ENCODE measurements around the gene KCNIP4. TPM values are rescaled to one million over a fixed set of nuclear protein-coding genes. Genes with fewer than 3 reads are reported as not detected.
"Not testable (repeated sequence)": the region's sequence is repeated elsewhere in the genome, so short reads cannot be mapped to it uniquely, and the experiment has no call there.

Gene KCNIP4
- total RNA-seq, 1 donor from 2014 or later, result not detected

GRCh38 chr4:20881658-20882057, 1066.9 kb downstream of the KCNIP4 start:
- intact Hi-C loops (cut with micrococcal nuclease), result no loop called here

- intact Hi-C loops (cut with micrococcal nuclease), result no loop called here
These were observed 1069.8 kb downstream of the KCNIP4 start for GRCh38 chr4:20878806-20879205.

DNA sequence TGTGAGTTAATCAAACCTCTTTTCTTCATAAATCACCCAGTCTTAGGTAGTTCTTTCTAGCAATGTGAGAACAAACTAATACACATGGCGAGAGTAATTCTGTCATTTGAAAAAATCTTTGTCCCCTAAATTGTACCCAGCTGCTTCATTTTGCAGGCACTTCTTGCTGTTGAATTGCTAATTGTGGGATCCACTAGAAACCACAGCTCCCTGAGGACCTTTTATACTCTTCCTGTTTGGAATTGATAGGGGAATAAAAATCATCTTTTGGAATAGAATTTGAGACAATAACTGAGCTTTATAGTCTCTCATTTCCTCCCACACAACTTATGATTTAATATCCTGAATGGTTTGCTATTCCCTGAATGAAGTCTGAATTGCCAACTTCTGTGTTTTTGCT, 1078.1 kb downstream of the KCNIP4 start:
- intact Hi-C loops (cut with micrococcal nuclease), result no loop called here

GRCh38 chr4:20868108-20868507, 1080.5 kb downstream of the KCNIP4 start:
- intact Hi-C loops (cut with micrococcal nuclease), result no loop called here

GRCh38 chr4:20860878-20861277, 1087.7 kb downstream of the KCNIP4 start:
- intact Hi-C loops (cut with micrococcal nuclease), result no loop called here

DNA sequence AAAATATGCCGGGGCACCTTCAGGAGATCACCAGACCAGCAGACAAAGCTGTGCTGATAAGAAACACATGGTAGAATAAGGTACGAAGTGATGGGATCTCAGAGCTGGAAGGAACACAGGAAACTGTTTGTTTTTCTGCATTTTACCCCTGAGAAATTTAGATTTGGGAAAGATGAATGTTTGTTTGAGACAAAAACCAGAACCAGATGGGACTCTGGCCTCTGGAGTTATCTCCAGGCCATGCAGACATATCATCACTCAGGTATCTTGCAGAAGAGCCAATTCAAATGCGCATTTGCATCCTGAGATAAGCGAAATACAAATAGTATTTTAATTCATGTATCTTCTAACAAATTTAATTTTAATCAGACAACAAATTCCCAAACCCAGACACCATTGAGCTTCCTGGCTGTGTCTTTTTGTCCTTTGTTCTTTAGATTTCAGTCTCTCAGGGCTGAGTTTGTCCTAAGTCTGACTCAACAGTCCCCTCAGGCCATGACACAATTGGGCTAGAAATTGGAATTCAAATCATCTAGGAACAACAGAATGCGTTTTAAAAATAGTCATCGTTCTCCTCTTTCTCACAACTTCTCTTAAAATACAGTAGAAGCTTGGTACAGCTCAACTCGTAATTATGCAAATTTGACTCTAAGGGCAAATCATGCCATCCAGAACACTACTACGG, 1089.3 kb downstream of the KCNIP4 start:
- intact Hi-C loops (cut with micrococcal nuclease), result no loop called here

DNA sequence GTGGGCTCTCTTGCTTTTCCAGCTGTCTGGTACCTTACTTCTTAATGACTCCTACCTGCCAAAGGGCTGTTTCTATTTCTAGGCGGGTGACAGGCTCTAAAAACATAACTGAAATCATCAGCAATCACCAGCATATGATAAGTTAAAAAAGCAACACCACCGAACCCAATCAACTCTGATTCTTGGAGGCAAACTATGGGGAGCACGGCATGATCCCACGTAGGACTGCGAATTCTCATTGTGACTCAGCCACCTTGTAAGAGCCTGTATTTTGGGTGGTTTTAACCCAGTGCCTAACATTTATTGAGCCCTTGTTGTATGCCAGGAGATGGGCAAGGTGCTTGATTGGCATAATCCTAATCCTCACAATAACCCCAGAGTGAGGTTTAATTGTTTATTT, 1091.5 kb downstream of the KCNIP4 start:
- intact Hi-C loops (cut with micrococcal nuclease), result no loop called here

DNA sequence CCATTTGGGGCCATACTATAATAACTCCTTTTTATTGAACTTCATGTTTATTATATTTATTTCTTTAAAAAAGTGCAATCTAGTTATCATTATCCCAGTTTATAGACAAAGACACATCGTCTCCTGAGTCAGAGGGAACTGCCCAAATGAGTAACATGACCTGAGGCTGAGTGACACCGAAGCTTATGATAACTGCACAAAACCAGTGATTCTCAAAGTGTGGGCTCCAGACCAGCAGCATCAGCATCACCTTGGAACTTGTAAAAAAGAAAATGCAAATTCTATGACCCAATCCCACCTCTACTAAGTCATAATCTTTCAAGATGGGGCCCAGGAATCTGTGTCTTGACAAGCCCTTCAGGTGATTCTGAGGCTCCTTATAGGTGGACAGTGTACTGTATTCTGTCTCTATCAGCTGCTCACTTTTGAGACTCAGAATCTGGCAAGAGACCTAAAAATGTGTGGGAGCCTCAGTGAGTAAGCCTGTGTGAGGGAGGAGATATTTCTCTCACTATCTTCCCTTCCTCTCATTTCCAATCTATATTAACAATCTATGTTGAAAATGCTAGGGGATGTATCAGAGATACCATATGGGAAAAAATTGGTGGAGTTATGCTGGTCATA, 1101.3 kb downstream of the KCNIP4 start:
- intact Hi-C loops (cut with micrococcal nuclease), result no loop called here

- intact Hi-C loops (cut with micrococcal nuclease), result no loop called here
These were observed 1104.3 kb downstream of the KCNIP4 start for GRCh38 chr4:20844311-20844710.

GRCh38 chr4:20840648-20841190, 1107.9 kb downstream of the KCNIP4 start:
- intact Hi-C loops (cut with micrococcal nuclease), result no loop called here

- intact Hi-C loops (cut with micrococcal nuclease), result no loop called here
These were observed 1108.6 kb downstream of the KCNIP4 start for GRCh38 chr4:20839957-20840356.

DNA sequence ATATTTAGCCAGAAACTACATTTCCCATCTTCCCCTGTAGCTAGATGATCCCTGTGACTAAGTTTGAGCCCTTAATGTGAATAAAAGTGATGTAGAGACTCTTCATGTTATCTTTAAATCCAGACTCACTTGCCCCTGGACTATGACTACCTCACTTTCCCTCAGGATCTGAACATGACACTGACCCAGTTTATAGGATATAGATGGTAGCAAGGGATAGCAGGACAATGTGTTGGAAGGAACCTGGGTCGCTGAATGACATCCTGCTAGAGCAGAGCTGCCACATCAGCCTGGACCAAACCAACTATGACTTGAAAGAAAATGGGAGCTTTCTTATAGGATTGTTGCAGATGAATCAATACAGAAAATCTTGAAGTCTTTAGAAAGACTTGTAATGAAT, 1110.1 kb downstream of the KCNIP4 start:
- intact Hi-C loops (cut with micrococcal nuclease), result no loop called here

GRCh38 chr4:20832826-20833225, 1115.7 kb downstream of the KCNIP4 start:
- intact Hi-C loops (cut with micrococcal nuclease), result no loop called here

DNA sequence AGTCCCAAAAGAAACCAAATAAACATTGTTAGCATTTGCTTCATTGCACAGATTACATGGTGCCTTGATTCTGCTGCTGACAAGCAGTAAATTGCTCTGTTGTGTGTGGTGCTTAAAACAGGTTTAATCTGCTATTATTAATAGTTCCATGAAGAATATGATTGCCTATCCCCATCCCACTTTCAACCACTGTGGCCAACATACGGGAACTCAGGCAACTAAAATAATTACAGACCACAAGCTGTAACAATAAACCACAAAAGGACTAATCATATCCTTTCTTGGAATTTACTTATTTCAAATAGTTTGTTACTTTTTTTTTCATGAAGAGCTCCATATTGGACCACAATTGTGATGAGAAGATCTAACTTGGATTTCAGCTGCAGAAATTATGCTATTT, 1116.8 kb downstream of the KCNIP4 start:
- intact Hi-C loops (cut with micrococcal nuclease), result no loop called here

- intact Hi-C loops (cut with micrococcal nuclease), result no loop called here
These were observed 1118.8 kb downstream of the KCNIP4 start for GRCh38 chr4:20829617-20830357.

DNA sequence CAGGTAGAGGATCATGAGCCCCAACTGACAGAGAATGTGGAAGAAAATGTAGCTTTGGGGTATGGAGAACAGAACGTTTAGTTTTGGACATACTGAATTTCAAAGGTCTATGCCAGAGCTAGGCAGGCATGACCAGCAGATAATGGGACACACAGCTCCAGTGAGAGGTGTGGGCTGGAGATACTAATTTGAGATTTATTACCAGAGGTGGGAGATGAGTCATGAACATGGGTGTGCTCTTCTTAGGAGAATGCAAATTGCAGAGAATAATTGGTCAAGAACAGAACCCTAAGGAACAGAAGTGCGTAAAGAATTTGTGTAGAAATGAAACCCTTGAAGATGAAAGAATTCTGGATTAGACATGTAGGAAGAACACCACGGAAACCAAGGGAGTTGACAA, 1123.1 kb downstream of the KCNIP4 start:
- intact Hi-C loops (cut with micrococcal nuclease), result no loop called here

GRCh38 chr4:20816287-20816686, 1132.3 kb downstream of the KCNIP4 start:
- intact Hi-C loops (cut with micrococcal nuclease), result no loop called here

DNA sequence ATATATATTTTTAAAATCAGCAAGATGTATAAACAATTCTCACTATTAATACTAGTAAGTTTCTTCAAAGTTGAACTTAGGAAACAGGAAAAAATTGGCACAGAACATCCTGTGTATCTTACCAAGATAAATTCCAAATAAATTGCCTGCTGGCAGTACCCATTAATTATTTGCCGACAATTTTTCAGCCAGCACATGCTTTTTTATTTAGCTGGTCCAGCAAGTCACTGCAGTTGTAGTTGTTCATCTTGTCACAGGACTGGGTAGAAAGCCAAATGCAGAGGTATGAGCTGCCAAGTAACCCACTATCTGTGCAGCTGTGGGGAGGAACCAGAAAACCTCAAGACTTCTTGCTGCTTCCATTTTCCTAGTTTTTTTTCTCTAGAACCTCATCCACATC, 1134.9 kb downstream of the KCNIP4 start:
- intact Hi-C loops (cut with micrococcal nuclease), result no loop called here

DNA sequence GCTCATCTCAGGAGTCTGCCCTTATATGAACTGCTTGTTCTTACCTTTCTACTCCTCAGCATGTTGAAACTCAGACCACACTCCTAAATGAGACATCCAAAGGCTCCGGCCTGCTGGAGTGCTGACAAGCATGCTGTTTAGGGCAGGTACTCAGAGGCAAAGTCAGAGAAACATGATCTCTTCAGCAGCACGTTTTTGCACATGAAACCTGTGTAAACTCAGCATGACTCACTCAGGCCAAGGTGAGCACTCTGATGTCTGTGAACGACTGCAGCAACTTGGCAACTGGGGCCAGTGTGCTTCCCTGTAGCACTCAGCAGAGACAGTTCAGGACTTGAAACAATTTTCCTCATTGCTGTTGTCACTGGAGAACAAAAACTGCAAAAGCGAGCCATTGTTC, 1138.8 kb downstream of the KCNIP4 start:
- intact Hi-C loops (cut with micrococcal nuclease), result no loop called here

DNA sequence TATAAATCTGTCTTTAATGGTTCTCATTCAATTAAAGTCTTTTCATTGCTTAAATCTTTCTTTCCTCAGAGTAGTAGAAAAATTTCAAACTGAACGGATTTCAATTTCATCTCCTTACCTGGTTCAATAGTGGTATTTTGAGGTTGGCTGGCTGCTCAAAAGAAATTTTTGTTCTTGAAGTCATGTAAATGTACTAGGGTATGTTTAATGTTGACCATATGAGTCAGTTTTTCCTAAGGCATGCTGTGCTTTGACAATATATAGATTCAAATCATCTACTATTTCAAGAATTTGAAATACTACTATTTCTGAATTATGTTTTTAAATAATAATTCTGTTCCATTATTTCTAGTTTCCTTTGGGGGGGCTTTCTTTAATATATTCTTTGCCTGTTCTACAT, 1142.9 kb downstream of the KCNIP4 start:
- intact Hi-C loops (cut with micrococcal nuclease), result no loop called here

DNA sequence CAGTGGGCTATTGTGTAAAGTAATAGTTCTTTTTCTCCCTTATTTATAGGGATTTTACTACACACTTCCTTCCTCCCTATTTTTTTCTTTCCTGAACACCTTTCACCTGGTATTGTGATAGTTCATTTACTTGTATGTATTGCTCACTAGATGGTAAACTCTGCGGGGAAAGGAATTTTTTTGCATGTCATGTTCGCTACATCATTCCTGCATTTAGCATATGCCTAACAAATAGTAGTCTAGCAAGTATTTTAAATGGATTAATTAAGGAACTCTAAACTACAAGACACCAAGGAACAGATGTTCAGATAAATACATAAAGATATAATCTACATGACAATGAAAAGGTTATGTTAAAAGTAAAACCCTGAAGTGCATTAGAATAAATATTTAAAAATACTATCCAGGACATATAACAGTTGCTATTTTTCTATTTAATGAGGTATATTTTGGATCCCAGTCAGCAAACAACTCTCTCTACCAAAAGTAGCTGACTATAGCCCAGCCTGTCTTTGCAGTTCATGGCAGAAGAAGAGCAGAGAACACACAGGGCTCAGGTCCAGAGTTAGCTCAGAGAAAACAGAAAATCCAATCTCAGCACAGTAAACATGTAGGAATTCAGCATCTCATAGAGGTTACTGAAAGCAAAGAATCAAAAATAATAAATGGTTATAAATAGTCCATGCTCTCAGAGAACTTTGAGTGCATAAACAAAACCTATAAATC, 1160.5 kb downstream of the KCNIP4 start:
- intact Hi-C loops (cut with micrococcal nuclease), result no loop called here

DNA sequence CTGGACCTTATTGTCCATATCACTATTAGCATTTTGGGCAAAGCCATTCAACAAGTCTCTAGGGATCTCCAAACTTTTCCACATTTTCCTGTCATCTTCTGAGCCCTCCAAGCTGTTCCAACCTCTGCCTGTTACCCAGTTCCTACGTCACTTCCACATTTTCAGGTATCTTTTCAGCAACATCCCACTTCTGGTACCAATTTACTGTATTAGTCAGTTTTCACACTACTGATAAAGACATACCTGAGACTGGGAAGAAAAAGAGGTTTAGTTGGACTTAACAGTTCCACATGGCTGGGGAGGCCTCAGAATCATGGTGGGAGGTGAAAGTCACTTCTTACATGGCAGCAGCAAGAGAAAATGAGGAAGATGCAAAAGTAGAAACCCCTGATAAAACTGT, 1165.4 kb downstream of the KCNIP4 start:
- intact Hi-C loops (cut with micrococcal nuclease), result not testable (repeated sequence)
